ENCODE results near the gene XYLT1.

The XYLT1 gene

DNA sequence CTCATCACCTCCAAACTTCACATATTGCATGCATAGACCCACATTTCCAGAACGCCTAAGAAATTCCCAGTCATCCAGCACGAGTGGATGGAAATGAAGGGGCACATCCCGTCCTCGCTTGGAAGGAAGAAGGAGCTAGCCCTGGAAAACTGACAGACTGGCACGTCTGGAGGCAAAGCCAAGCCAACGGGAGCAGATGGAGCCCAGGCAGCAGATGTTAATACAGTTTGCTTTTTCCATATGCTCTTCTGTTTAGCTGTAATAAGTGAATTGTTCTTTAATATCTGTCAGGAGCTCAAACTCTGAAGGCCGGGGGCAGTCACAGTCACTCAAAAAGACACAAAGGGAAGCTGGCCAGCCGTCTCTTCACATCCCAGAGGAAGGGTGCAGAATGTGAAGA is 187.7 kb downstream of the XYLT1 start:
- no peak overlapping the region for H3K27ac ChIP-seq
- TF ChIP-seq, protein P1, sequence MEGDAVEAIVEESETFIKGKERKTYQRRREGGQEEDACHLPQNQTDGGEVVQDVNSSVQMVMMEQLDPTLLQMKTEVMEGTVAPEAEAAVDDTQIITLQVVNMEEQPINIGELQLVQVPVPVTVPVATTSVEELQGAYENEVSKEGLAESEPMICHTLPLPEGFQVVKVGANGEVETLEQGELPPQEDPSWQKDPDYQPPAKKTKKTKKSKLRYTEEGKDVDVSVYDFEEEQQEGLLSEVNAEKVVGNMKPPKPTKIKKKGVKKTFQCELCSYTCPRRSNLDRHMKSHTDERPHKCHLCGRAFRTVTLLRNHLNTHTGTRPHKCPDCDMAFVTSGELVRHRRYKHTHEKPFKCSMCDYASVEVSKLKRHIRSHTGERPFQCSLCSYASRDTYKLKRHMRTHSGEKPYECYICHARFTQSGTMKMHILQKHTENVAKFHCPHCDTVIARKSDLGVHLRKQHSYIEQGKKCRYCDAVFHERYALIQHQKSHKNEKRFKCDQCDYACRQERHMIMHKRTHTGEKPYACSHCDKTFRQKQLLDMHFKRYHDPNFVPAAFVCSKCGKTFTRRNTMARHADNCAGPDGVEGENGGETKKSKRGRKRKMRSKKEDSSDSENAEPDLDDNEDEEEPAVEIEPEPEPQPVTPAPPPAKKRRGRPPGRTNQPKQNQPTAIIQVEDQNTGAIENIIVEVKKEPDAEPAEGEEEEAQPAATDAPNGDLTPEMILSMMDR (conservative IDR thresholded peaks at IDR 0.05; ENCODE audit: low read depth), result no peak
- POLR2A ChIA-PET (ENCODE audit: low non-redundant PET), result no interaction called here
- no peak for DNase-seq (ENCODE audit: low spot score)
- CTCF ChIA-PET, result interaction anchor here (0.6 kb wide), 1 partner anchor 48 kb away, joined by 4 read pairs; no protein-coding TSS in a partner anchor

DNA sequence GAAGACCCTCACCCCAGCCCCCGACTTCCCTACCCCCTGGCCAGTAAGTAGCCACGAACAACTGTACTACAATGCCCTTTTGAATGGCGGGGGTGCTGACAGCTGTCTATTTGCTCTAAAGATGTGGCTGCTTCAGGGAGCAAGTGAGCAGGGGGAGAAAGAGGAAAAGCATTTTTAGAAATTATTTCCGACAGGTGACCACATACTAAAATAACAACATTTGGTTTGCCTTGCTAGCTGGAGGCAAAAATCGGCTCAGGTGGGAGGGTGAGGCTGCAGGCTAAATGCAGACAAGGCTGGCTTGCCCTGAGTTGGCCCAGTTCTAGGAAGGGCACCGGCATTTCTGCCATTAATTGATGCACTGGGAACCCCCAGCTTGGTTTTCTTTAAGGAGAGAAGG is 188.5 kb downstream of the XYLT1 start:
- TF ChIP-seq, protein P1 (conservative IDR thresholded peaks at IDR 0.05; ENCODE audit: low read depth), result no peak
- H3K27ac ChIP-seq, result no peak overlapping the region
- DNase-seq (ENCODE audit: low spot score), result no peak
- POLR2A ChIA-PET (ENCODE audit: low non-redundant PET), result no interaction called here
- CTCF ChIA-PET, result no interaction called here

DNA sequence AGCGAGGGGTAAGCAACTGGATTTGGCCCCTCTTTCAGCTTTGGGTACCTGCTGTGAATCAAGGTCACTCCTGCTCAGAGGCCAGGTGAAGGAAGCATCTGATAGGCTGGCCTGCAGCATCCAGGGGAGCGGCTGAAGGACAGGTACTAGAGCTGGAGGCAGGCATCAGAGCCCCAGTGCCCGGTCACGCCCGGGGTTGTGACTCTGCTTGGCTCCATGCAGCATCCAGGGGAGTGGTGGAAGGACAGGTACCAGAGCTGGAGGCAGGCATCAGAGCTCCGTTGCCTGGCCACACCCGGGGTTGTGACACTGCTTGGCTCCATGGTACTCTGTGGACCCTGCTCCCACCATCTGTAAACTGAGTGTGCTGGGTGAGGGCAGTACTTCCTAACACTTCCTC is 189.7 kb downstream of the XYLT1 start:
- no peak for DNase-seq (ENCODE audit: low spot score)
- ChIA-PET POLR2A (ENCODE audit: low non-redundant PET) (no interaction called here), CTCF (no interaction called here)
- H3K27ac ChIP-seq, result no peak overlapping the region
- TF ChIP-seq, protein P1 (conservative IDR thresholded peaks at IDR 0.05; ENCODE audit: low read depth), result no peak

DNA sequence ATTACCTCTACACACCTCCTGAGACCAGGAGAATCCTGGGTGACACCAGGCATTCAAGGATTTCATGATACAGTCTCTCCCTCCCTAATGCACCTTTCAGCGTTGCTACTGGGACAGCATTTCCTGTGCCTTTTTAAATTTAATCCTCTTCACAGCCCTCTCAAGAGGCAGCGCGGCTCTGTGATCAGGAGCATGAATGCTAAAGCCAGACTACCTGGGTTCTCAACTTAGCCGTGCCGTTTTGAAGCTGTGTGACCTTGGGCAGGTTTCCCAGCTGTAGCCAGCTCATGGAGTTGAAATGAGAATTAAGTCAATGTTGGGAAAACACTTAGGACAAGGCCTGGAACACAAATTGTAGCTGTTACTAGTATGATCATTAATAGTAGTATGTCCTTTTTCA is 191.8 kb downstream of the XYLT1 start:
- no peak overlapping the region for H3K27ac ChIP-seq
- POLR2A ChIA-PET (ENCODE audit: low non-redundant PET), result no interaction called here
- TF ChIP-seq, protein P1 (conservative IDR thresholded peaks at IDR 0.05; ENCODE audit: low read depth), result no peak
- CTCF ChIA-PET, result interaction anchor here (1.2 kb wide), 1 partner anchor 9 kb away, joined by 3 read pairs; no protein-coding TSS in a partner anchor
- no peak for DNase-seq (ENCODE audit: low spot score)

GRCh38 chr16:17277981-17278381 is 192.8 kb downstream of the XYLT1 start:
- no peak for DNase-seq (ENCODE audit: low spot score)
- ChIA-PET POLR2A (ENCODE audit: low non-redundant PET) (no interaction called here), CTCF (interaction anchor here (0.5 to 1.2 kb wide), 3 partner anchors 10 to 356 kb away, joined by 3 to 4 read pairs (median 3); no protein-coding TSS in a partner anchor)
- TF ChIP-seq, protein P1 (conservative IDR thresholded peaks at IDR 0.05; ENCODE audit: low read depth), result no peak
- H3K27ac ChIP-seq, result no peak overlapping the region

GRCh38 chr16:17276610-17277009 is 194.2 kb downstream of the XYLT1 start:
- CTCF ChIA-PET, result interaction anchor here (0.7 kb wide), 1 partner anchor 253 kb away, joined by 3 read pairs; no protein-coding TSS in a partner anchor

More at GRCh38 chr16:17276610-17277009, 194.2 kb downstream of the XYLT1 start:
- POLR2A ChIA-PET (ENCODE audit: low non-redundant PET), result no interaction called here
- TF ChIP-seq, protein P1 (conservative IDR thresholded peaks at IDR 0.05; ENCODE audit: low read depth), result no peak
- DNase-seq (ENCODE audit: low spot score), result no peak
- H3K27ac ChIP-seq, result no peak overlapping the region
